ENCODE results near the gene SPTB.

Gene SPTB

GRCh38 chr14:64875350-64875749, 4.4 kb downstream of the SPTB start:
- Histone ChIP-seq H4K20me1 (ENCODE audit: insufficient read depth, low read length) (no peaks in the 10 kb centered on the region), H3K36me3 (replicated peaks; ENCODE audit: low read depth, low read length) (no peaks in the 10 kb centered on the region), H2AFZ (ENCODE audit: low read depth, low read length) (no peak overlapping the region), H3K27ac (ENCODE audit: low read length) (no peak overlapping the region), H3K9ac (ENCODE audit: low read length) (no peak overlapping the region), H3K27me3 (ENCODE audit: low read depth, low read length) (peaks cover 48% of the 10 kb centered on the region), H3K4me1 (ENCODE audit: low read length) (peaks cover 4% of the 10 kb centered on the region), H3K4me2 (ENCODE audit: low read length) (no peak overlapping the region), H3K9me3 (ENCODE audit: insufficient read depth, low read length) (no peaks in the 10 kb centered on the region), H3K79me2 (ENCODE audit: low read length) (no peaks in the 10 kb centered on the region), H3K4me3 (ENCODE audit: low read length) (no peak overlapping the region)
- no peak for TF ChIP-seq CTCF (IDR thresholded peaks at IDR 0.05; ENCODE audit: low read depth, low read length)
- TF ChIP-seq EZH2phosphoT487 (IDR thresholded peaks at IDR 0.05; ENCODE audit: low read depth): no peak

- Histone ChIP-seq H3K4me3 (ENCODE audit: low read length) (no peak overlapping the region), H3K9ac (ENCODE audit: low read length) (no peak overlapping the region), H3K9me3 (ENCODE audit: insufficient read depth, low read length) (no peaks in the 10 kb centered on the region), H3K4me2 (ENCODE audit: low read length) (no peak overlapping the region), H3K79me2 (ENCODE audit: low read length) (no peaks in the 10 kb centered on the region), H2AFZ (ENCODE audit: low read depth, low read length) (no peak overlapping the region), H3K27ac (ENCODE audit: low read length) (no peak overlapping the region), H3K27me3 (ENCODE audit: low read depth, low read length) (peaks cover 42% of the 10 kb centered on the region), H4K20me1 (ENCODE audit: insufficient read depth, low read length) (no peaks in the 10 kb centered on the region), H3K36me3 (replicated peaks; ENCODE audit: low read depth, low read length) (no peaks in the 10 kb centered on the region), H3K4me1 (ENCODE audit: low read length) (peaks cover 10% of the 10 kb centered on the region)
- no peak for TF ChIP-seq CTCF (IDR thresholded peaks at IDR 0.05; ENCODE audit: low read depth, low read length)
- TF ChIP-seq EZH2phosphoT487 (IDR thresholded peaks at IDR 0.05; ENCODE audit: low read depth): no peak
Measured at GRCh38 chr14:64873506-64874219, 6.0 kb downstream of the SPTB start.

- TF ChIP-seq EZH2phosphoT487 (IDR thresholded peaks at IDR 0.05; ENCODE audit: low read depth) (no peak), CTCF (IDR thresholded peaks at IDR 0.05; ENCODE audit: low read depth, low read length) (no peak)
- Histone ChIP-seq H3K4me1 (ENCODE audit: low read length) (peaks cover 10% of the 10 kb centered on the region), H2AFZ (ENCODE audit: low read depth, low read length) (no peak overlapping the region), H3K9ac (ENCODE audit: low read length) (no peak overlapping the region), H3K4me2 (ENCODE audit: low read length) (no peak overlapping the region), H3K4me3 (ENCODE audit: low read length) (no peak overlapping the region), H3K79me2 (ENCODE audit: low read length) (no peaks in the 10 kb centered on the region), H3K27me3 (ENCODE audit: low read depth, low read length) (peaks cover 20% of the 10 kb centered on the region), H3K9me3 (ENCODE audit: insufficient read depth, low read length) (no peaks in the 10 kb centered on the region), H3K27ac (ENCODE audit: low read length) (no peak overlapping the region), H4K20me1 (ENCODE audit: insufficient read depth, low read length) (no peaks in the 10 kb centered on the region), H3K36me3 (replicated peaks; ENCODE audit: low read depth, low read length) (no peaks in the 10 kb centered on the region)
Measured at GRCh38 chr14:64871344-64871743, 8.4 kb downstream of the SPTB start.

- Histone ChIP-seq H3K79me2 (ENCODE audit: low read length) (no peaks in the 10 kb centered on the region), H2AFZ (ENCODE audit: low read depth, low read length) (peak overlapping the region; percentile 56), H3K4me1 (ENCODE audit: low read length) (peaks cover 10% of the 10 kb centered on the region), H3K27me3 (ENCODE audit: low read depth, low read length) (peaks cover 19% of the 10 kb centered on the region), H3K9me3 (ENCODE audit: insufficient read depth, low read length) (no peaks in the 10 kb centered on the region), H3K4me2 (ENCODE audit: low read length) (peak overlapping the region; percentile 67), H3K4me3 (ENCODE audit: low read length) (peak overlapping the region; percentile 44), H3K9ac (ENCODE audit: low read length) (no peak overlapping the region), H4K20me1 (ENCODE audit: insufficient read depth, low read length) (no peaks in the 10 kb centered on the region), H3K36me3 (replicated peaks; ENCODE audit: low read depth, low read length) (no peaks in the 10 kb centered on the region), H3K27ac (ENCODE audit: low read length) (no peak overlapping the region)
- no peak for TF ChIP-seq CTCF (IDR thresholded peaks at IDR 0.05; ENCODE audit: low read depth, low read length)
Measured at GRCh38 chr14:64870160-64870559, 9.5 kb downstream of the SPTB start.
